ENCODE data around the gene DLGAP4. TPM values are rescaled to one million over a fixed set of nuclear protein-coding genes. Genes with fewer than 3 reads are reported as not detected.

The DLGAP4 gene
- total RNA-seq, 2 donors from 2014 or later, result 30.6 to 38.3 TPM

GRCh38 chr20:36424314-36424713 is 118.2 kb downstream of the DLGAP4 start:
- ATAC-seq (replicated peaks in 1 of 2), result no peak
- Mint-ChIP-seq H3K4me3 (no peak overlapping the region), H3K27me3 (ENCODE audit: low read depth) (no peaks in the 10 kb centered on the region), H3K27ac (no peak overlapping the region), H3K4me1 (ENCODE audit: low read depth) (no peaks in the 10 kb centered on the region), H3K36me3 (ENCODE audit: insufficient read depth in 2 of 2) (no peaks in the 10 kb centered on the region), H3K9me3 (no peaks in the 10 kb centered on the region)
- no peak for DNase-seq

GRCh38 chr20:36425166-36425565 is 119.0 kb downstream of the DLGAP4 start:
- no peak overlapping the region for H3K4me3 Mint-ChIP-seq
- H3K36me3 Mint-ChIP-seq (ENCODE audit: insufficient read depth in 2 of 2), result no peaks in the 10 kb centered on the region
- DNase-seq (no peak), ATAC-seq (replicated peaks in 1 of 2) (no peak)
- no peaks in the 10 kb centered on the region for H3K27me3 Mint-ChIP-seq (ENCODE audit: low read depth)
- no peak overlapping the region for H3K27ac Mint-ChIP-seq
- H3K9me3 Mint-ChIP-seq, result no peaks in the 10 kb centered on the region
- H3K4me1 Mint-ChIP-seq (ENCODE audit: low read depth), result no peaks in the 10 kb centered on the region

DNA sequence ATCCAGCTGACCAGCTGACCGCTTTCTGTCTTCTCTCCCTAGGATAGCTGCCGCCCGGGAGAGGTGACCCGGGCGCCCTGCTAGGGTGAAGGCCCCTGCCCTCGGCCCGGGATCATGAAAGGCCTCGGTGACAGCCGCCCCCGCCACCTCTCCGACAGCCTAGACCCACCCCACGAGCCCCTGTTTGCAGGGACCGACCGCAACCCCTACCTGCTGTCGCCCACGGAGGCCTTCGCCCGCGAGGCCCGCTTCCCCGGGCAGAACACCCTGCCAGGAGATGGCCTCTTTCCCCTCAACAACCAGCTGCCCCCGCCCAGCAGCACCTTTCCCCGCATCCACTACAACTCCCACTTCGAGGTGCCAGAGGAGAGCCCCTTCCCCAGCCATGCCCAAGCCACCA is 125.5 kb downstream of the DLGAP4 start:
- Mint-ChIP-seq H3K36me3 (ENCODE audit: insufficient read depth in 2 of 2) (no peaks in the 10 kb centered on the region), H3K9me3 (no peaks in the 10 kb centered on the region), H3K4me3 (no peak overlapping the region), H3K27ac (no peak overlapping the region), H3K27me3 (ENCODE audit: low read depth) (no peaks in the 10 kb centered on the region), H3K4me1 (ENCODE audit: low read depth) (no peaks in the 10 kb centered on the region)
- DNase-seq, result no peak
- no peak for ATAC-seq (replicated peaks in 1 of 2)

GRCh38 chr20:36432096-36432495 is 126.0 kb downstream of the DLGAP4 start:
- DNase-seq (no peak), ATAC-seq (replicated peaks in 1 of 2) (no peak)
- Mint-ChIP-seq H3K27ac (no peak overlapping the region), H3K27me3 (ENCODE audit: low read depth) (no peaks in the 10 kb centered on the region), H3K36me3 (ENCODE audit: insufficient read depth in 2 of 2) (no peaks in the 10 kb centered on the region), H3K9me3 (no peaks in the 10 kb centered on the region), H3K4me1 (ENCODE audit: low read depth) (no peaks in the 10 kb centered on the region), H3K4me3 (no peak overlapping the region)

DNA sequence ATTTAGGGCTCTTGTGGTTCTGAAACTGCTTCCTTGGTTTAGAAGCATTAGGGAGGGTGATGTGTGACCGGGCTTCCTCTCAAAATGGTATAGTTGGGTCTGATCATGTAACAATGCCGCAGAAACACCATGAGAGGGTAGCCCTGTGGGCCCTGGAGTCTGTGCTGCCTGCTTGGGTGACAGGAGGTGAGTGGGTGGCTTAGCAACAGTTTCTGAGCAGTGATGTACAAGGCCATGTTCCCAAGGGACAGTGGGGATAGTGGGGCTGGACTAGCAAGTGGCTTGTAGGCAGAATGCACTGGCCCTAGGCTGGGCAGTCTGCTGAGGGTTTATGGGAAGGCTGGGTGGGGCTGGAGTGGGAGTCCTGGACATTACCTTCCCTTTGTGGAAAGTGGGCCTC is 128.2 kb downstream of the DLGAP4 start:
- Mint-ChIP-seq H3K4me1 (ENCODE audit: low read depth) (no peaks in the 10 kb centered on the region), H3K27me3 (ENCODE audit: low read depth) (no peaks in the 10 kb centered on the region), H3K27ac (no peak overlapping the region), H3K36me3 (ENCODE audit: insufficient read depth in 2 of 2) (no peaks in the 10 kb centered on the region), H3K4me3 (no peak overlapping the region), H3K9me3 (no peaks in the 10 kb centered on the region)
- DNase-seq (no peak), ATAC-seq (replicated peaks in 1 of 2) (no peak)

- H3K27ac Mint-ChIP-seq, result no peak overlapping the region
These were observed 129.0 kb downstream of the DLGAP4 start for GRCh38 chr20:36435124-36435523.

GRCh38 chr20:36435592-36436541 is 129.7 kb downstream of the DLGAP4 start:
- H3K4me1 Mint-ChIP-seq (ENCODE audit: low read depth), result no peaks in the 10 kb centered on the region
- no peaks in the 10 kb centered on the region for H3K27me3 Mint-ChIP-seq (ENCODE audit: low read depth)
- H3K9me3 Mint-ChIP-seq, result no peaks in the 10 kb centered on the region
- peak overlapping the region; percentile 65 to 76 for H3K4me3 Mint-ChIP-seq
- DNase-seq, result peak; percentile 89 to 91
- peak; percentile 91 to 94 for ATAC-seq (replicated peaks in 1 of 2)
- H3K27ac Mint-ChIP-seq, result no peak overlapping the region
- H3K36me3 Mint-ChIP-seq (ENCODE audit: insufficient read depth in 2 of 2), result no peaks in the 10 kb centered on the region

More at GRCh38 chr20:36435124-36435523, 129.0 kb downstream of the DLGAP4 start:
- DNase-seq (no peak), ATAC-seq (replicated peaks in 1 of 2) (no peak)
- H3K36me3 Mint-ChIP-seq (ENCODE audit: insufficient read depth in 2 of 2), result no peaks in the 10 kb centered on the region
- H3K4me1 Mint-ChIP-seq (ENCODE audit: low read depth), result no peaks in the 10 kb centered on the region
- H3K9me3 Mint-ChIP-seq, result no peaks in the 10 kb centered on the region
- no peaks in the 10 kb centered on the region for H3K27me3 Mint-ChIP-seq (ENCODE audit: low read depth)
- H3K4me3 Mint-ChIP-seq, result no peak overlapping the region

DNA sequence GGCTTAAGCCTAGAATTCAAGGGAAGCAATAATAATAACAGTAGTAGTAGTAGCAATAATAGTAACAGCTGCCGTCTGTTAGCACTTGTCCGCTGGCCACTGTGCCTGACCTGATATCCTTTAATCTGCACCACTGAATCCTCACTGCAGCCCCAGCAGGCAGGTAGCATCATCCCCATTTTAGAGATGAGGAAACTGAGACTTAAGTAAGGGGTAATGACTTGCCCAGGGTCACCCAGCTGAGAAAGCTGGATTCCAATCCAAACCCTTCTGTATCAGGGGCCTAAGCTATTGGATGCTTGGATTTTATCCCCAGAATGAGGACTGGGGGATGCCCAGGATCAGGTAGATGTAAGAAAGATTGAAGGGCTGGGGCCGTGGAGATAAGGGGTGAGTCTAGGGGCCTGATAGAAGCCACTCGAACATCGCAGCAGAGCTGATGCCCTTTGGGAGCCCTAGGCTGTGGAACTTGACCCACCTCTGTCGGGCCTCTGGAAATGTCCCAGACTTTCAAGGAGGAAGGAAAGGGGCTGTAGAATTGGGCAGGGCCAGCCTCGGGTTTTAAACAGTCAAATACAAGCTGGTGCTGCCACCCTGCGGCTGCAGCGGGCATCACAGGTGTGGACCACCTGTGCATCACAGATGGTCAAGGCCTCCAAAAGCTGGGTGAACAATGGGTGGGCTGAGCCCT is 133.0 kb downstream of the DLGAP4 start:
- H3K4me3 Mint-ChIP-seq, result no peak overlapping the region
- no peaks in the 10 kb centered on the region for H3K27me3 Mint-ChIP-seq (ENCODE audit: low read depth)
- DNase-seq (peak; percentile 64 to 74), ATAC-seq (replicated peaks in 1 of 2) (peak in 1 of 2 donors; percentile 38)
- H3K27ac Mint-ChIP-seq, result no peak overlapping the region
- H3K36me3 Mint-ChIP-seq (ENCODE audit: insufficient read depth in 2 of 2), result no peaks in the 10 kb centered on the region
- no peaks in the 10 kb centered on the region for H3K9me3 Mint-ChIP-seq
- H3K4me1 Mint-ChIP-seq (ENCODE audit: low read depth), result no peaks in the 10 kb centered on the region

DNA sequence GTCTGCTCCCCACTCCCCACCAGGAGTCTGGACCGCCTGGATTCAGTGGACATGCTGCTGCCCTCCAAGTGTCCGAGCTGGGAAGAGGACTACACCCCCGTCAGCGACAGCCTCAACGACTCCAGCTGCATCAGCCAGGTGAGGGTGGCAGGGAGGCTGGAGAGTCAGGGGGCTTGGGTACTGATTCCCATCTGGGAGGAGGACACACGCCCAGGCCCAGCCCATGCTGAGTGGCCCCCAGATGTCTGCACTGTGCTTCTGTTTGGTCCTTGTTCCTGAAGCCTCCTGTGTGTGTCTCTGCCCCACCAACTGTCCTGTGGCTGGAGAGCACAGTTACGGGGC is 133.6 kb downstream of the DLGAP4 start:
- Mint-ChIP-seq H3K4me1 (ENCODE audit: low read depth) (no peaks in the 10 kb centered on the region), H3K4me3 (no peak overlapping the region), H3K27ac (no peak overlapping the region), H3K9me3 (no peaks in the 10 kb centered on the region), H3K27me3 (ENCODE audit: low read depth) (no peaks in the 10 kb centered on the region), H3K36me3 (ENCODE audit: insufficient read depth in 2 of 2) (no peaks in the 10 kb centered on the region)
- DNase-seq, result no peak
- ATAC-seq (replicated peaks in 1 of 2), result no peak

DNA sequence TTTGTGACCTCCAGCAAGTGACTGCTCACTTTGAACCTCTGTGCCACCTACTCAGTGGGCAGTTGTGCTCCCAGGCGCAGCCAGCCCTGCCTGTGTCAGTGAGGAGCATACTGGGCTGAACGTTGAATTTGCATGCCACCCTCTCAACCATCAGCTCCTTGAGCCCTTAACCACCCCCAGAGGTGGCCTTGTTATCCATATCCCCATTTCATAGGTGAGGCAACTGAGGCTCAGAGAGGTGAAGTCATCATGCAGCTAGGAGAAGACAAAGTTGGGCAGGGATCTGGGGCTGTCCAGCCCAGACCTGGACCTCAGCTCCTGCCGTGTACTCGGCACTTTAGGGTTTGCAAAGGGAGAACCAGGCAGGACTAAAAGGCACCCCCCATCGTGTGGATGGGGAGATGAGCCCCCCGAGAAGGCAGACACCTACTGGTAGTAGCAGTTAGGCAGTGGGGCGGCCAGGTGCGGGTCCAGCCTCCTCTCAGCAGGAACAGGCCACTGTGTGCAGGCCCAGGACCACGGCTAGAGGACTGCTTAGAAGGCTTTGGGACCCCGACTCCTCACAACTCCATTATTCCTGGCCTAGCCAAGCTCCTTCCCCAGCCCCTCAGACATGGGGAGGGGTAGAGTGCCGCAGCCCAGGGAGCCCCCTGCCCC is 134.4 kb downstream of the DLGAP4 start:
- H3K4me3 Mint-ChIP-seq, result no peak overlapping the region
- H3K27ac Mint-ChIP-seq, result no peak overlapping the region
- ATAC-seq (replicated peaks in 1 of 2), result no peak
- no peak for DNase-seq
- no peaks in the 10 kb centered on the region for H3K9me3 Mint-ChIP-seq
- no peaks in the 10 kb centered on the region for H3K4me1 Mint-ChIP-seq (ENCODE audit: low read depth)
- H3K36me3 Mint-ChIP-seq (ENCODE audit: insufficient read depth in 2 of 2), result no peaks in the 10 kb centered on the region
- H3K27me3 Mint-ChIP-seq (ENCODE audit: low read depth), result no peaks in the 10 kb centered on the region

DNA sequence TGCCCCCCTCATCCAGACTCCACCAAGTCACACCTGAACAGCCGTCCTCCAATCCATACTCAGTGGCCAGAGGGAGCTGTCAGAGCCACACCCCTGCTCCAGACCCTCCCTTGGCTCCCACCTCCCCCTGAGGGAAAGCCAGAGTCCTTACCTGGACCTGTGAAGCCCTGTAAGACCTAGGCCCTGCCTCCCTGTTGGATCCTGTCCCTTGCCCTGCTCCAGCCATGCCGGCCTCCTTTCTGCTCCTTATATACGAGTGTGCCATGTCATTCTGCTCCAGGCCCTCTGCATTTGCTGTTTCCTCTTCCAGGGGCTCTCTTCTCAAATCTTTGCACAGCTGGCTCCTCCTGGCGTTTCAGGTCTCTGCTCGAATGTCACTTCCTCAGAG is 134.9 kb downstream of the DLGAP4 start:
- Mint-ChIP-seq H3K27me3 (ENCODE audit: low read depth) (no peaks in the 10 kb centered on the region), H3K4me1 (ENCODE audit: low read depth) (no peaks in the 10 kb centered on the region), H3K9me3 (no peaks in the 10 kb centered on the region), H3K4me3 (no peak overlapping the region), H3K27ac (no peak overlapping the region), H3K36me3 (ENCODE audit: insufficient read depth in 2 of 2) (no peaks in the 10 kb centered on the region)
- ATAC-seq (replicated peaks in 1 of 2) (no peak), DNase-seq (no peak)

DNA sequence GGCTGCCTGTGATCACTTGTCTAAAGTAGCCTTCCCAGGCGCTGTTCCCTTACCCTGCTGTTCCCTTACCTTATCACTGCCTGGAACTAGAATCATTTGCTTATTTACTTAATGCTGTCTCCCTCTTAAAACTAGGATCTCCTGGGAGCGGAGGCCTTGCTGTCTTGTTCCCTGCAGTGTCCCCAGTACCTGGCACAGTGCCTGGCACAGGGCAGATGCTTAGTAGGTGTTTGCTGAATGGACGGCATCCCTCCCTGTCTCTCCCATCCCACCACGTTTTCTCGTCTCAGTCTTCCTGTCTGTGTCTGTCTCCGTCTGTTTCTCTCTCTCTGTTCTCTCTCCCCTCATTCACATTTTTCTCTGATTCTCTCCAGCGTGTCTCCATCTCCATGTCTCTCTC is 135.3 kb downstream of the DLGAP4 start:
- no peak overlapping the region for H3K27ac Mint-ChIP-seq

DNA sequence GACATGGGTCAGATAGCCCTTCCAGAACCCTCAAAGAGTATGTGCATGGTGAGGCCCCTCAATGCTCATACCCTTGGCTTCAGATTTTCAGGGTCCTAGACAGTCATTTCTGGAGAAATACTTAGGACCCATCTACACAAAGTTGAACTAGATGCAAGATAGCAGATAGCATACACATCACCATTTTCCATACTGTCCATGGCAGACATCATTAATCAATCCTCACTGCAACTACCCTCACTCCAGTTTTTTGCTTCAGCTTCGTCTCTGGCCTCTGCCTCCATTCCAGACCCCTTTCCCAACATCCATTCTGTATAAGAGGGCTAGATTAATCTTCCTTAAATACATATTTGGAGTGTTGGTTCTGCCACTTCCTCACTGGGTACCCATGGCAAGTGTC is 139.7 kb downstream of the DLGAP4 start:
- Mint-ChIP-seq H3K36me3 (ENCODE audit: insufficient read depth in 2 of 2) (no peaks in the 10 kb centered on the region), H3K4me1 (ENCODE audit: low read depth) (no peaks in the 10 kb centered on the region), H3K27me3 (ENCODE audit: low read depth) (no peaks in the 10 kb centered on the region), H3K9me3 (no peaks in the 10 kb centered on the region), H3K4me3 (no peak overlapping the region), H3K27ac (no peak overlapping the region)
- no peak for DNase-seq
- ATAC-seq (replicated peaks in 1 of 2), result no peak

More for the DNA sequence above, 135.3 kb downstream of the DLGAP4 start:
- no peaks in the 10 kb centered on the region for H3K9me3 Mint-ChIP-seq
- ATAC-seq (replicated peaks in 1 of 2) (no peak), DNase-seq (no peak)
- no peaks in the 10 kb centered on the region for H3K27me3 Mint-ChIP-seq (ENCODE audit: low read depth)
- no peak overlapping the region for H3K4me3 Mint-ChIP-seq
- no peaks in the 10 kb centered on the region for H3K36me3 Mint-ChIP-seq (ENCODE audit: insufficient read depth in 2 of 2)
- H3K4me1 Mint-ChIP-seq (ENCODE audit: low read depth), result no peaks in the 10 kb centered on the region

Data from activated T-cell treated with anti-CD3 and anti-CD28 coated beads, Interleukin-2, amount 50 U/mL, for 72 hours (primary cell).